Smooth muscle cell of the coronary artery (primary cell): ENCODE results near the gene PDGFC. TPM values are rescaled to one million over a fixed set of nuclear protein-coding genes. Genes with fewer than 3 reads are reported as not detected.

ENCODE experiments used
- total RNA-seq: library from RNA; depleted of rRNA; stranded (reverse); fragments of >200 nt; gene quantifications from 2 replicates; pipeline ENCODE4 v1.2.3, GENCODE V29; 2014; ENCODE audit warnings: low replicate concordance

The PDGFC gene, protein sequence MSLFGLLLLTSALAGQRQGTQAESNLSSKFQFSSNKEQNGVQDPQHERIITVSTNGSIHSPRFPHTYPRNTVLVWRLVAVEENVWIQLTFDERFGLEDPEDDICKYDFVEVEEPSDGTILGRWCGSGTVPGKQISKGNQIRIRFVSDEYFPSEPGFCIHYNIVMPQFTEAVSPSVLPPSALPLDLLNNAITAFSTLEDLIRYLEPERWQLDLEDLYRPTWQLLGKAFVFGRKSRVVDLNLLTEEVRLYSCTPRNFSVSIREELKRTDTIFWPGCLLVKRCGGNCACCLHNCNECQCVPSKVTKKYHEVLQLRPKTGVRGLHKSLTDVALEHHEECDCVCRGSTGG
- total RNA-seq, result 22.7 and 37.8 TPM in 2 replicates

DNA sequence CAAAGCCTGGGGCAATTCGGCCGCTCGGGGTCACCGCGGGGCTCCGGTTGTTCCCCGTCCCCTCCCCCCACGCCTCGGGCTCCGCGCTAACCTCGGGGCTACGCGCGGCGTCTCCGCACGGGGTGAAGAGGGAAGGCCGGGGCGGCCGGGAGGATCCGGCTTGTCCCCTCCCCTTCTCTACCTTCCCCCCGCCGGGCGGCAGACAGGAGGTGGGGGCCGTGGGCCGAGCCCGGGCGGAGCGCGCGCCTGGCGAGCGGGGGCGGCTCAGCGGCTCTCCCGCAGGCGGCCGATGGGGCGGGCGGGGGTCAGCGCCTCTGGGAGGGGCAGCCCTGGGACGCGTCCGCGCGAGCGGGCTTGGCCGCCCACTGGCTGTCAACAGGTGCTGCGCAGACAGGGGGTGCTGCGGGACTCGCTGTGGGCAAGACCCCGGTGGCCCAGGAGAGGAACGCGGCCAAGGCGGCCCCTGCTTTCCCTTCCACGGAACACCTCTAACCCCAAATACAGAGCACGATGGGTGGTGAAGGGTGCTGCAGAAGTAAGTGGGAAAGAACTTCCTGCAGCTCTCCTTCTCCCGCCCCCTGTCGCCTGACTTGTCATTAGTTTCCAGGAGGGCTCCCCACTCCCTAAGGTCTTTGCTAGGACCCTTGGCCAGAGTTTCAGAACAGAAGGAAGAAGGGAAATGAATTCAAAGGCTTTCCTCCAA, at the start of gene PDGFC:
Gene PDGFC, minus strand, starts transcription at position 124 of the 703 bp plus-strand sequence. CDS start 896 bp downstream, outside the sequence.

Other genes starting within 250 kb of the PDGFC start
- gene GLRB, start 104.4 kb upstream of the PDGFC start, total RNA-seq, result 4.5 and 9.2 TPM in 2 replicates
- gene GRIA2, start 248.9 kb upstream of the PDGFC start, total RNA-seq, result 0.59 TPM in 1 of 2 replicates, not detected in the other